ENCODE data around the gene EHD4.

DNA sequence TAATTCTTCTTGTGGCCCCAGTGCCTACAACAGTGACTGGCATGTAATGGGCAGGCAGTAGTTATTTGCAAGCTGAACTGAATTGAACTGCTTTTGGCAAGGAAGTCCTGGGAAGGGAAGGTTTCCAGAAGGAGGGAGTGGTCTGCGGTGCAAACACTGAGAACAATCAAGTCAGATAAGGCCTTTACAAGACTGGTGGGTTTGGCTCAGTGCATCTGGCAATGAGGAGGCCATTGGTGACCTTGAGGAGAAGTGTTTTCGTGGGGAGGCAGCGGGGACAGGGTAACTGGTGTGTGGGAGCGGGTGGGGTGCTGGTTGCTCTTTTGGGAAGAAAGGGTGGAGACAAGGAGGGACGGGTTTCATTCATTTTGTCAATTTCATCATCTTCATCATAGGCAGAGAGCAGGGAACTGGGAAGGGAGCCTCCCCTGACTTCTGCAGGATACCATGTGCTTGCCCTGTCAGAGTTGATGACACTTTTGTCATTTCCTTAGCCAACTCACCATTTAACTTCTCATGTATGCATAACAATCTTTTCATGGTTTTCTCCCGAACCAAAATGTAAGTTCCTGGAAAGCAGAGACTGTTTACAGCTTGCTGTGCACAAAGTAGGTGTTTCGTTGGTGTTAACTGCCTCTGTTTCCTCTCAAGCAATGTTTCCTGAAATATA is 8.4 kb upstream of the EHD4 start:
- no peak for TF ChIP-seq CTCF (IDR thresholded peaks at IDR 0.05)
- TF ChIP-seq POLR2A (IDR thresholded peaks at IDR 0.05), result no peak
